ENCODE data around the gene CACNA2D4.
A peak's percentile ranks its signal among the peaks of the same experiment; 100 is the strongest.
"Not testable (repeated sequence)": the region's sequence is repeated elsewhere in the genome, so short reads cannot be mapped to it uniquely, and the experiment has no call there.

Gene CACNA2D4

GRCh38 chr12:1918081-1918883, at the start of gene CACNA2D4:
CACNA2D4 (minus strand) TSS chr12:1918652; CDS start chr12:1918473, 179 bp downstream.
- DNase-seq, result no peak

GRCh38 chr12:1966561-1967226, 48.2 kb upstream of the CACNA2D4 start:
- no peak for DNase-seq

- no peak for DNase-seq
Observed at GRCh38 chr12:1965916-1966315, 47.5 kb upstream of the CACNA2D4 start.

GRCh38 chr12:1962051-1963020, 43.9 kb upstream of the CACNA2D4 start:
- no peak for DNase-seq

GRCh38 chr12:1956716-1957115, 38.3 kb upstream of the CACNA2D4 start:
- no peak for DNase-seq

GRCh38 chr12:1949771-1950470, 31.5 kb upstream of the CACNA2D4 start:
- no peak for DNase-seq

- DNase-seq, result no peak
Observed at GRCh38 chr12:1948883-1949282, 30.4 kb upstream of the CACNA2D4 start.

GRCh38 chr12:1947081-1947480, 28.6 kb upstream of the CACNA2D4 start:
- no peak for DNase-seq

GRCh38 chr12:1946296-1946695, 27.8 kb upstream of the CACNA2D4 start:
- no peak for DNase-seq

GRCh38 chr12:1945502-1945901, 27.1 kb upstream of the CACNA2D4 start:
- not testable (repeated sequence) for DNase-seq

GRCh38 chr12:1939801-1940607, 21.6 kb upstream of the CACNA2D4 start:
- peak; percentile 92 for DNase-seq

GRCh38 chr12:1939331-1939730, 20.9 kb upstream of the CACNA2D4 start:
- no peak for DNase-seq

- DNase-seq, result no peak
Observed at GRCh38 chr12:1937481-1938224, 19.2 kb upstream of the CACNA2D4 start.

GRCh38 chr12:1936406-1937320, 18.2 kb upstream of the CACNA2D4 start:
- no peak for DNase-seq

GRCh38 chr12:1935700-1936378, 17.4 kb upstream of the CACNA2D4 start:
- DNase-seq, result no peak

GRCh38 chr12:1935242-1935641, 16.8 kb upstream of the CACNA2D4 start:
- no peak for DNase-seq

- DNase-seq, result no peak
Observed at GRCh38 chr12:1934831-1935230, 16.4 kb upstream of the CACNA2D4 start.

GRCh38 chr12:1934068-1934467, 15.6 kb upstream of the CACNA2D4 start:
- no peak for DNase-seq
